ENCODE data around the gene ADNP2.
A peak's percentile ranks its signal among the peaks of the same experiment; 100 is the strongest.

The ADNP2 gene

GRCh38 chr18:80104364-80104779 lies 4.7 kb upstream of the ADNP2 start:
- Histone ChIP-seq H3K9me3 (ENCODE audit: control insufficient read depth, low read length) (peaks cover 3% of the 10 kb centered on the region), H3K36me3 (ENCODE audit: control insufficient read depth, insufficient read depth, low read length) (no peaks in the 10 kb centered on the region), H2AFZ (peak overlapping the region; percentile 68), H3K27ac (no peak overlapping the region), H3K4me2 (ENCODE audit: low read length) (no peak overlapping the region), H3K4me1 (peaks cover 3% of the 10 kb centered on the region), H3K79me2 (no peaks in the 10 kb centered on the region), H3K27me3 (ENCODE audit: control insufficient read depth, insufficient read depth, low read length) (no peaks in the 10 kb centered on the region), H3K9ac (no peak overlapping the region), H3K4me3 (ENCODE audit: low read depth, low read length) (no peak overlapping the region)
- TF ChIP-seq, protein P1, sequence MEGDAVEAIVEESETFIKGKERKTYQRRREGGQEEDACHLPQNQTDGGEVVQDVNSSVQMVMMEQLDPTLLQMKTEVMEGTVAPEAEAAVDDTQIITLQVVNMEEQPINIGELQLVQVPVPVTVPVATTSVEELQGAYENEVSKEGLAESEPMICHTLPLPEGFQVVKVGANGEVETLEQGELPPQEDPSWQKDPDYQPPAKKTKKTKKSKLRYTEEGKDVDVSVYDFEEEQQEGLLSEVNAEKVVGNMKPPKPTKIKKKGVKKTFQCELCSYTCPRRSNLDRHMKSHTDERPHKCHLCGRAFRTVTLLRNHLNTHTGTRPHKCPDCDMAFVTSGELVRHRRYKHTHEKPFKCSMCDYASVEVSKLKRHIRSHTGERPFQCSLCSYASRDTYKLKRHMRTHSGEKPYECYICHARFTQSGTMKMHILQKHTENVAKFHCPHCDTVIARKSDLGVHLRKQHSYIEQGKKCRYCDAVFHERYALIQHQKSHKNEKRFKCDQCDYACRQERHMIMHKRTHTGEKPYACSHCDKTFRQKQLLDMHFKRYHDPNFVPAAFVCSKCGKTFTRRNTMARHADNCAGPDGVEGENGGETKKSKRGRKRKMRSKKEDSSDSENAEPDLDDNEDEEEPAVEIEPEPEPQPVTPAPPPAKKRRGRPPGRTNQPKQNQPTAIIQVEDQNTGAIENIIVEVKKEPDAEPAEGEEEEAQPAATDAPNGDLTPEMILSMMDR (IDR thresholded peaks at IDR 0.05): no peak

- H3K4me2 ChIP-seq (ENCODE audit: low read length): no peak overlapping the region
- TF ChIP-seq, protein P1 (IDR thresholded peaks at IDR 0.05): no peak
- no peak overlapping the region for H3K27ac ChIP-seq
- no peaks in the 10 kb centered on the region for H3K79me2 ChIP-seq
- no peak overlapping the region for H3K9ac ChIP-seq
- no peaks in the 10 kb centered on the region for H3K27me3 ChIP-seq (ENCODE audit: control insufficient read depth, insufficient read depth, low read length)
- no peak overlapping the region for H3K4me3 ChIP-seq (ENCODE audit: low read depth, low read length)
- H3K4me1 ChIP-seq: peaks cover 3% of the 10 kb centered on the region
- H3K36me3 ChIP-seq (ENCODE audit: control insufficient read depth, insufficient read depth, low read length): no peaks in the 10 kb centered on the region
- H2AFZ ChIP-seq: no peak overlapping the region
- peaks cover 3% of the 10 kb centered on the region for H3K9me3 ChIP-seq (ENCODE audit: control insufficient read depth, low read length)
Observed at GRCh38 chr18:80105369-80106167, 3.5 kb upstream of the ADNP2 start.

- Histone ChIP-seq H3K36me3 (ENCODE audit: control insufficient read depth, insufficient read depth, low read length) (no peaks in the 10 kb centered on the region), H3K4me3 (ENCODE audit: low read depth, low read length) (no peak overlapping the region), H3K27ac (no peak overlapping the region), H3K9me3 (ENCODE audit: control insufficient read depth, low read length) (peaks cover 3% of the 10 kb centered on the region), H3K4me1 (peaks cover 3% of the 10 kb centered on the region), H2AFZ (no peak overlapping the region), H3K4me2 (ENCODE audit: low read length) (no peak overlapping the region), H3K27me3 (ENCODE audit: control insufficient read depth, insufficient read depth, low read length) (no peaks in the 10 kb centered on the region), H3K79me2 (no peaks in the 10 kb centered on the region), H3K9ac (no peak overlapping the region)
- TF ChIP-seq, protein P1 (IDR thresholded peaks at IDR 0.05): no peak
Observed at GRCh38 chr18:80106482-80107051, 2.5 kb upstream of the ADNP2 start.

- Histone ChIP-seq H3K9me3 (ENCODE audit: control insufficient read depth, low read length) (peaks cover 3% of the 10 kb centered on the region), H3K27me3 (ENCODE audit: control insufficient read depth, insufficient read depth, low read length) (no peaks in the 10 kb centered on the region), H3K36me3 (ENCODE audit: control insufficient read depth, insufficient read depth, low read length) (no peaks in the 10 kb centered on the region), H3K27ac (no peak overlapping the region), H3K4me2 (ENCODE audit: low read length) (no peak overlapping the region), H3K79me2 (no peaks in the 10 kb centered on the region), H3K4me3 (ENCODE audit: low read depth, low read length) (no peak overlapping the region), H2AFZ (no peak overlapping the region), H3K9ac (no peak overlapping the region), H3K4me1 (peaks cover 6% of the 10 kb centered on the region)
- TF ChIP-seq, protein P1 (IDR thresholded peaks at IDR 0.05): no peak
Observed at GRCh38 chr18:80107426-80107825, 1.6 kb upstream of the ADNP2 start.

All from parathyroid adenoma (tissue), 2 donors.